Measurements from ENCODE around the gene JPT2. TPM values are rescaled to one million over a fixed set of nuclear protein-coding genes. Genes with fewer than 3 reads are reported as not detected.

The JPT2 gene
- total and polyA plus RNA-seq, 12 donors, result 11.9 to 50.5 (median 32.2) TPM

- DNase-seq, result no peak
- Histone ChIP-seq H3K9me3 (replicated peaks in 1 of 3) (no peaks in the 10 kb centered on the region), H3K4me3 (no peak overlapping the region), H3K27ac (no peak overlapping the region), H3K4me1 (replicated peaks in 1 of 2) (no peaks in the 10 kb centered on the region), H3K36me3 (replicated peaks in 1 of 2) (peaks cover 0 to 96% of the 10 kb centered on the region in 2 donors), H3K27me3 (no peaks in the 10 kb centered on the region)
- intact Hi-C loops (cut with DNase I), result no loop called here
- TF ChIP-seq CTCF (IDR thresholded peaks at IDR 0.05) (no peak), POLR2A (IDR thresholded peaks at IDR 0.05) (no peak)
- WGBS, 4 donors, result 89 to 94% (median 92%) methylated on average over 5 to 14 of the region's 14 CpGs
These were observed 10.2 kb upstream of the JPT2 start for GRCh38 chr16:1667916-1668315.

- no peak overlapping the region for H3K27ac ChIP-seq
- DNase-seq, result no peak
- no peak for TF ChIP-seq POLR2A (IDR thresholded peaks at IDR 0.05)
- no peak for TF ChIP-seq CTCF (IDR thresholded peaks at IDR 0.05)
- WGBS, 4 donors, result 91 to 96% (median 95%) methylated on average over 8 to 23 of the region's 23 CpGs
- intact Hi-C loops (cut with DNase I), result no loop called here
- H3K4me1 ChIP-seq (replicated peaks in 1 of 2), result no peaks in the 10 kb centered on the region
- peaks cover 0 to 93% of the 10 kb centered on the region in 2 donors for H3K36me3 ChIP-seq (replicated peaks in 1 of 2)
- no peak overlapping the region for H3K4me3 ChIP-seq
- no peaks in the 10 kb centered on the region for H3K9me3 ChIP-seq (replicated peaks in 1 of 3)
- no peaks in the 10 kb centered on the region for H3K27me3 ChIP-seq
These were observed 9.3 kb upstream of the JPT2 start for GRCh38 chr16:1668612-1669319.

GRCh38 chr16:1669698-1670097 lies 8.4 kb upstream of the JPT2 start:
- Histone ChIP-seq H3K4me3 (no peak overlapping the region), H3K9me3 (replicated peaks in 1 of 3) (no peaks in the 10 kb centered on the region), H3K4me1 (replicated peaks in 1 of 2) (no peaks in the 10 kb centered on the region), H3K27me3 (no peaks in the 10 kb centered on the region), H3K36me3 (replicated peaks in 1 of 2) (peaks cover 0 to 93% of the 10 kb centered on the region in 2 donors), H3K27ac (no peak overlapping the region)
- 92 to 98% (median 93%) methylated on average over 7 of the region's 7 CpGs for WGBS, 4 donors
- intact Hi-C loops (cut with DNase I), result loop anchor here in 1 of 2 donors (10.0 kb wide), 1 partner anchor 75 kb away; no protein-coding TSS in a partner anchor
- DNase-seq, result no peak
- no peak for TF ChIP-seq POLR2A (IDR thresholded peaks at IDR 0.05)
- no peak for TF ChIP-seq CTCF (IDR thresholded peaks at IDR 0.05)

GRCh38 chr16:1670371-1670770 lies 7.7 kb upstream of the JPT2 start:
- Histone ChIP-seq H3K4me1 (replicated peaks in 1 of 2) (no peaks in the 10 kb centered on the region), H3K9me3 (replicated peaks in 1 of 3) (no peaks in the 10 kb centered on the region), H3K36me3 (replicated peaks in 1 of 2) (peaks cover 0 to 93% of the 10 kb centered on the region in 2 donors), H3K27ac (no peak overlapping the region), H3K27me3 (no peaks in the 10 kb centered on the region), H3K4me3 (no peak overlapping the region)
- WGBS, 4 donors, result 88 to 96% (median 95%) methylated on average over 15 to 19 of the region's 19 CpGs
- intact Hi-C loops (cut with DNase I), result loop anchor here in 1 of 2 donors (10.0 kb wide), 1 partner anchor 74 kb away; no protein-coding TSS in a partner anchor
- no peak for TF ChIP-seq CTCF (IDR thresholded peaks at IDR 0.05)
- no peak for TF ChIP-seq POLR2A (IDR thresholded peaks at IDR 0.05)
- no peak for DNase-seq

All from adrenal gland (tissue), 12 donors.